Suprapubic skin (tissue), 4 donors: Measurements from ENCODE around the gene SLC9C2. TPM values are rescaled to one million over a fixed set of nuclear protein-coding genes. Genes with fewer than 3 reads are reported as not detected.

Experiments
- DNase-seq, 2 donors: peaks; one replicate each; pipeline ENCODE4 v3.0.0-alpha.2; 2019; ENCODE audit warnings: low spot score in 2 of 2
- H3K27ac ChIP-seq: fragments of 200-600 bp; sonication (generic); one replicate; pipeline ENCODE4 v1.5.1; 2019
- H3K27me3 ChIP-seq: fragments of 200-600 bp; sonication (generic); one replicate; pipeline ENCODE4 v1.5.1; 2019
- H3K36me3 ChIP-seq: fragments of 200-600 bp; sonication (generic); one replicate; pipeline ENCODE4 v1.5.1; 2019
- H3K4me1 ChIP-seq: fragments of 200-600 bp; sonication (generic); one replicate; pipeline ENCODE4 v1.5.1; 2019
- H3K4me3 ChIP-seq: fragments of 200-600 bp; sonication (generic); one replicate; pipeline ENCODE4 v1.5.1; 2019; ENCODE audit warnings: mild to moderate bottlenecking
- H3K9me3 ChIP-seq: fragments of 200-600 bp; sonication (generic); one replicate; pipeline ENCODE4 v1.5.1; 2019
- CTCF ChIP-seq, 2 donors: fragments of 200-600 bp in 1 of 2; fragments of 450-650 bp in 1 of 2; sonication (generic) in 1 of 2; IDR thresholded peaks; one replicate each; pipeline ENCODE4 v1.5.1; 2016 to 2019; ENCODE audit warnings: antibody characterized with exemption in 2 of 2, mild to moderate bottlenecking in 1 of 2, moderate library complexity in 1 of 2
- EP300 ChIP-seq: sonication (generic); formaldehyde crosslinking; IDR thresholded peaks from one replicate; pipeline ENCODE4 v1.6.1; 2017; ENCODE audit warnings: antibody characterized with exemption
- POLR2A ChIP-seq, 2 donors: fragments of 450-650 bp; IDR thresholded peaks; one replicate each; pipeline ENCODE4 v1.6.1; 2017; ENCODE audit warnings: antibody characterized with exemption in 2 of 2, mild to moderate bottlenecking in 2 of 2, moderate library complexity in 2 of 2
- POLR2AphosphoS5 ChIP-seq, 3 donors: sonication (generic); formaldehyde crosslinking; IDR thresholded peaks; one replicate each; pipeline ENCODE4 v1.6.1; 2017; ENCODE audit warnings: antibody characterized with exemption in 3 of 3
- WGBS: methylation state at CpG from one replicate; pipeline ENCODE4 v1.1.5; 2018; 5-methylcytosine and 5-hydroxymethylcytosine counted together
- total RNA-seq, 4 donors: library from RNA; depleted of rRNA; stranded (reverse); fragments of >200 nt; gene quantifications; one replicate each; pipeline ENCODE4 v1.1.0, GENCODE V29; 2016

The SLC9C2 gene
- total RNA-seq, 4 donors from 2014 or later, result not detected

- H3K27me3 ChIP-seq, result no peaks in the 10 kb centered on the region
- no peak overlapping the region for H3K4me3 ChIP-seq
- H3K27ac ChIP-seq, result no peak overlapping the region
- no peaks in the 10 kb centered on the region for H3K36me3 ChIP-seq
- no peak for DNase-seq
- H3K9me3 ChIP-seq, result no peaks in the 10 kb centered on the region
- 96% methylated on average over 3 of the region's 3 CpGs for WGBS
- H3K4me1 ChIP-seq, result no peaks in the 10 kb centered on the region
- no peak for TF ChIP-seq POLR2A (IDR thresholded peaks at IDR 0.05)
- no peak for TF ChIP-seq EP300
- TF ChIP-seq POLR2AphosphoS5 (IDR thresholded peaks at IDR 0.05), result no peak
- TF ChIP-seq CTCF (IDR thresholded peaks at IDR 0.05), result no peak
These were observed 42.5 kb downstream of the SLC9C2 start for GRCh38 chr1:173560285-173560880.

DNA sequence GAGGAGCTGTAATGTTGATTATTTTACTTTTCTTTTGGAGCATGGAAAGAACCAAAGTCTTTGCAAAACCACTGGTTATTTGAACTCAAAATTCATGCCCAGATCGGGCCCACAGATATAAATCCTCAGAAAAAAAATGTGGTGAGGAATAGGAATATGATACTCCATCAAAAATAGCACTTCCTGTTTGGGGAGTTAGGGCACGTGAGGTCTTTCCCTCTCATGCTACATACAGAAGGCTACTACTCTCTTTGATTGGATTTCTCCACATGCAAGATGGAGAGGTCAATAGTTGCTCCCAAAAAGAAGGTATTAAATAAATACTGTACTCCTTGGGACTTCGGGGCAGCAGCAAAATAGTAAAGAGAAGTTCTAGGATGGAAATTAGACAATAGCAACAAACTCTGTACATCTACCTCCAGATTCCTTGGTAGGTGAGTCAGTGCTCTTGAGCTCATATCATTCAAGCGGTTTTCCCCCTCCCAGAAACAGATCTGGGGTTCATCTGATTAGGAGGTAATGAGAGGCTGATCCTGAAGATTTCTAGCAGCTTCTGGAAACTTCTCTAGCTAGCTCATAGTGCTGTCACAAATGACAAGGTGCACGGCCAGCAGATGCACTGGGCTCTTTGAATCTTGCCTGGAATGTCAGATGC, 47.1 kb downstream of the SLC9C2 start:
- no peak overlapping the region for H3K27ac ChIP-seq
- no peaks in the 10 kb centered on the region for H3K36me3 ChIP-seq
- no peaks in the 10 kb centered on the region for H3K27me3 ChIP-seq
- H3K4me3 ChIP-seq, result no peak overlapping the region
- H3K9me3 ChIP-seq, result no peaks in the 10 kb centered on the region
- WGBS, result 63% methylated on average over 5 of the region's 5 CpGs
- no peak for DNase-seq
- TF ChIP-seq CTCF (IDR thresholded peaks at IDR 0.05), result no peak
- TF ChIP-seq POLR2AphosphoS5 (IDR thresholded peaks at IDR 0.05), result no peak
- TF ChIP-seq POLR2A (IDR thresholded peaks at IDR 0.05), result no peak
- no peak for TF ChIP-seq EP300
- no peaks in the 10 kb centered on the region for H3K4me1 ChIP-seq

DNA sequence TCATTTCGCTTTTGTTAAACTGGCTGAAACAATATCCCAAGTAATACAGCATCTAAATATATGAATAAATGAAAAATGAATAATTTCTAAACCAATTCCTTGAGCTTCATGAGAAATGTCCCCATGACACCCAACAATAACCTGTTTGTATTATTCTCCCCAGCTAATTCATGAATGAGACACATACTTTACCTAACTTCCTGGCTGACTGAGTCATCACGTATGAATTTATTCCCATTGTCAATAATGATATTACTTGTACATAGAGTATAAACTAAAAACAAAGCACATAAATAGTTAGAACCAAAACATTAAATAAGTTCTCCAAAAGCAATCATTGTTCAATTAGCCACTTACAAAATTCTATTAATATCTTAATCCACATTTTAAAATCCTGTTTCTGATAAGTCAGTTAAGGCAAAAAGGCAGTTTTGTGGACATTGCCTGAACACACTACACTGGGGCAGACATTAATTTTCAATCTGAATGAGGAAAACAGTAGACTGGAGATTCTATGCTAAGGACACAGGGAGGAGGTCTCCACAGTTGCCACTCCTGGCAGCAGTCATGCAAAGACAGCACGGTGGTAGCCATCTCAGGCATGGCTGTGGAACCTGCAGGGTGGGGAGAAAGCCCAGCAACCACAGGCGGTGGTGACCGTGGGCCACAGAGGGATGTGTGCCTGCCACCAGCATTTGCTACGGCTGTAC, 48.2 kb downstream of the SLC9C2 start:
- Histone ChIP-seq H3K4me1 (no peaks in the 10 kb centered on the region), H3K4me3 (no peak overlapping the region), H3K27me3 (no peaks in the 10 kb centered on the region), H3K27ac (no peak overlapping the region), H3K36me3 (no peaks in the 10 kb centered on the region), H3K9me3 (no peaks in the 10 kb centered on the region)
- DNase-seq, result no peak
- TF ChIP-seq EP300 (no peak), POLR2A (IDR thresholded peaks at IDR 0.05) (no peak), CTCF (IDR thresholded peaks at IDR 0.05) (no peak), POLR2AphosphoS5 (IDR thresholded peaks at IDR 0.05) (no peak)
- WGBS, result 88% methylated on average over 6 of the region's 6 CpGs

GRCh38 chr1:173554089-173554488, 48.8 kb downstream of the SLC9C2 start:
- TF ChIP-seq EP300 (no peak), POLR2AphosphoS5 (IDR thresholded peaks at IDR 0.05) (no peak), POLR2A (IDR thresholded peaks at IDR 0.05) (no peak), CTCF (IDR thresholded peaks at IDR 0.05) (no peak)
- 69% methylated on average over 4 of the region's 4 CpGs for WGBS
- no peaks in the 10 kb centered on the region for H3K27me3 ChIP-seq
- no peaks in the 10 kb centered on the region for H3K4me1 ChIP-seq
- DNase-seq, result no peak
- H3K27ac ChIP-seq, result no peak overlapping the region
- H3K36me3 ChIP-seq, result no peaks in the 10 kb centered on the region
- no peak overlapping the region for H3K4me3 ChIP-seq
- no peaks in the 10 kb centered on the region for H3K9me3 ChIP-seq

GRCh38 chr1:173553312-173553711, 49.6 kb downstream of the SLC9C2 start:
- Histone ChIP-seq H3K9me3 (no peaks in the 10 kb centered on the region), H3K4me1 (no peaks in the 10 kb centered on the region), H3K27me3 (no peaks in the 10 kb centered on the region), H3K27ac (no peak overlapping the region), H3K36me3 (no peaks in the 10 kb centered on the region), H3K4me3 (no peak overlapping the region)
- DNase-seq, result no peak
- TF ChIP-seq POLR2AphosphoS5 (IDR thresholded peaks at IDR 0.05) (no peak), EP300 (no peak), CTCF (IDR thresholded peaks at IDR 0.05) (no peak), POLR2A (IDR thresholded peaks at IDR 0.05) (no peak)
